Fibroblast of skin of left quadriceps (primary cell): ENCODE measurements around the gene CBY1.

ENCODE experiments used
- DNase-seq, 2 experiments: peaks; one replicate each; pipeline ENCODE4 v3.0.0-alpha.2; 2013; ENCODE audit warnings: low read depth in 2 of 2

Gene CBY1

DNA sequence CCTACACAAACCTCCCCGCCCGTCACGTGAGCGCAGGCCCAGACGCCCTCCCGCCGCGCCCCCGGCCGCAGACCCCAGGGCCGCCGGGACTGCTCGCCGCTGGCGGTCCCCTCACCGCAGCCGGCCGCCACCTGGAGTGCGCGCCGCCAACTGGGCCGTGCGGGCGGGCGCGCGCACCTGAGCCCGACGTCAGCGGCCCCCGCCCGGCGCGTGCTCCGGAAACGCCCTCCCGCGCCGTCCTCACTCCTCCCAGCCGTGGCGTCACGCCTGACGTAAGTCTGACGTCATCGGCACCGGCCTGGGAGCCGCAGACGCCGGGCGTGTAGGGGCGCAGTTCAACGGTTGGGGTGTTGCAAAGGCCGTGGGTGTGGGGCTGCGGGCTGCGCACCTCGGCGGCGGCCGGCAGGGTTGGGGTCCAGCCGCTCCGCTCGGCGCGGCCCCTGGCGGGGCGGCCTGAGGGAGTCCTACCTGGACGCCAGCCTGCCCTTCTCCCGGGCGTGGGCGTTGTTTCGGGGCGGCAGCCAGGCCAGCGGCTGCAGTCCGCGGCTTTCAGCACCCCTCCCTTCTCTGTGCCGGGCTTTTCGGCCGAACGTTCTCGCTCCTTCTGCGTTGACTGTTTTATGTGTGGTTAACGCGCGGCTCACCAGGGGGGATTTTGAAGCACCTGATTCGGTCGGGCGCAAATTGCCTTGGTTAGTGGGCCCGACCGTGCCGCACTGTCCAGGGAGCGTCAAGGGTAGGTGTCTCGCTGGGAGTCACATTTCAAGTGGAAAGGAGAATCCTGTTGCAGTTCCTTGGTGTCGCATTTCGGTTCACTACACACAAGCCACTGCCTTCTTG, 44.6 kb downstream of the CBY1 start, which contains the start of gene JOSD1:
Gene JOSD1 (minus strand): TSS at position 155 of the 840 bp plus-strand sequence. CDS start 956 bp downstream, outside the sequence.
- DNase-seq: peak; percentile 82 to 86

DNA sequence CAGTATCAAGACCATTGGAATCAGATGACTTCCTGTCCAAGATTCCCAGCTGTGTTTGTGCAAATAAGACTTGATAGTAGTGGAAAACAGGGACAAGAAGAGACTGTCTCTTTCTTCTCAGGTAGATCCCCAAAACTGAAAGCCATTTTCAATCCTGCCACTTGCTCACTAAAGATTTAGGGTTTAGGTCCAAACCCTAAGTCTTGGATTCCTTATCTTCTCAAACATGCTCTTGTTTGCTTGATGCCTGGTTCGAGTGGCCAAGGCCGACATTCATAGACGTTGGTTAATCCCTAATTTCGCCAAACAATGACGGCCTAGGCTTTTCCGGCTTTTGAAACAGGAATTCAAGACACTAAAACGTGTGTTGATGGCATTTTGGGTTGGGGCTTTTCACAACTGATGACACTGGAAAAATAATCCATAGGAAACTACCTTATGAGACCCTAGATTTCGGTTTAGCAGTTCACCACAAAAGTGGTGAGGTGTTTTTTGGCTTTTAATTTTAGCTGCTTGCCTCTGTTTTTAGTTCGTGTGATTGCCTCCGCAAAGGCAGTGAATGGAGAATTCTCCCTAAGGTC, 48.3 kb downstream of the CBY1 start:
- DNase-seq: no peak

DNA sequence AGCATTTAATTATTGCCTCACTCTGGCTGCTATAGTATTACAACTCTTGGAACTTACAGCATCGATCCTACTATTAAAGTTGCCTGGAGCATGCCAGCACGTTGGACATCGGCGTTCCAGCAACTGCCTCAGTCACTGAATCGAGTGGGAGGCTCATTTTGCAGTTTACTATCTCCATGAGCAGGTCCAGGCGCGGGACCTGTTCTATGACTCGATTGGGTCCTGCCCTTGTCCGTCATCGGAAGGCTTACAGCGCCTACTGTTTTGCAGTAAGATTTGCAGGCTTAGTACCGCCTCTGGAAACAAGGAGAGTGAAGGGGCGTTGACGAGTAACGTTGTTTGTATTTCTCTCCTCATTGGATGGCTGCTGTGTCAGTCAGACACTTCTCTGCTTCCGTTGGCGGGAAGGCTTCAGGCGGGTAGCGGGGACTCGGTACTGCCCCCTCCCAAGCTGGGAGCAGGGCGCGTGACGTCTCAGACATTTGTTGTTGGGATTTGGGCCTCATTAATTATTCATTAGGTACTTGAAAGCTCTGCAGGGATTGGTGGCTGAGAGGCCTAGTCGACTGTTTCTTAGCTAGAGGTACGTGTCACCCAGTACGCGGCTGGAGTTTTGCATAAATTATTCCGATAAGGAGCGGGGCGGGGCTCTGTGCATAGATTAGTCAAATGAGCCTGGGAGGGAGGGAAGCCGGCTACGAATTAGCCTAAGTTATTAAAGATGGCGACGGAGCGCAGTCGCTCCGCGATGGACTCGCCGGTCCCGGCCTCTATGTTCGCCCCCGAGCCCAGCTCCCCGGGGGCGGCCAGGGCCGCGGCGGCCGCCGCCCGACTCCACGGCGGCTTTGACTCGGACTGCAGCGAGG, 49.0 kb downstream of the CBY1 start, which contains the start of gene GTPBP1:
Gene GTPBP1 (plus strand): TSS at position 710 of the 866 bp plus-strand sequence. CDS start 12 bp downstream, at position 722.
- DNase-seq: peak; percentile 100

DNA sequence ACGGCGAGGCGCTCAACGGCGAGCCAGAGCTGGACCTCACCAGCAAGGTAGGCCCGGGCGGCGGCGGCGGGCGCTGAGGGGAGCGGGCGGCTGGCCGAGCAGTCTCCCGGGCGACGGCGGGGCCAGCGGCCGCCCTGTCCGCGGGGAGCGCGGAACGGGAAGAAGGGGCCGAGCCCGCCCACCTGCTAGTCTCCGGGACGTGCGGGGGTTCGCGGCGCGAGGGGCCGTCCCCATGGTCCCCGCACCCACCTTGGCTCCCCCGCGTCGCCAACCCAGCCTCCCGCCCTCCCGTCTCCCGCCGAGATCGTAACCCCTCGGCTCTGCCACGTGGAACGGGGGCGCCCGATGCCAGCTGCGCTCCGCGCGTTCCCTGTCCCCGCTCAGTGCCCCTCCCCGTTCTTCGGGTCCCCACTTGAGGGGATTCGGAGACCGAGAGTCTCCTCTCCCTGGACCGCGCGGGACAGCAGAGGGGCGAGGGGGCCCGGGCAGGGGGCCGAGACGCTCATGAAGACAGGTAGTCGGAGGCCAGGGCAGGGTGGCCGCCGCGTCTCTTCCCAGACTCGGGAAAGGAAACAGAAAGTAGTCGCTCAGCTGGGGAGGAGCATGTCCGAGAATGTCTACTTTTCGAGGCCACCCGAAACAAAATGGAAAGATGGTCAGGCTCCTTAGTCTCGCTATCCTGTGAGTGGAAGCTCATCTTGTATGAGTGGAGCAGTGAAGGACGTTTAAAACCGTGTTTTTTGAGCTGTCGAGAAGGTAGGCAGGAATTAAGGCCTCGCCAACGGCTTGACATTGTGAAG, 49.9 kb downstream of the CBY1 start:
- DNase-seq: no peak

DNA sequence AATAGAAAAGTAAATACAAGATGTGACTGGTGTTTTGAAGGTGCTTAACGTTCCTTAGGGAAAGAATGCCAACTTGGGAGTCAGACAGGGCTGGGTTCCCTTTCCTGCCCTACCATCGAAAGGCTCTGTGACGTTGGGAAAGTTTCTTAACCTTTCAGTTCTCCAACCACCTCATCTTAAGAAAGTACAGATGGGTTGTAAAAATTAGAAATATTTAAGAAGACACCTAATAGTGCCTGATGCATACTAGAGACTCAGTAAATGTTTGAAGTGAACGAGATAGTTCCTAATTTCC, 50.4 kb downstream of the CBY1 start:
- DNase-seq: no peak

DNA sequence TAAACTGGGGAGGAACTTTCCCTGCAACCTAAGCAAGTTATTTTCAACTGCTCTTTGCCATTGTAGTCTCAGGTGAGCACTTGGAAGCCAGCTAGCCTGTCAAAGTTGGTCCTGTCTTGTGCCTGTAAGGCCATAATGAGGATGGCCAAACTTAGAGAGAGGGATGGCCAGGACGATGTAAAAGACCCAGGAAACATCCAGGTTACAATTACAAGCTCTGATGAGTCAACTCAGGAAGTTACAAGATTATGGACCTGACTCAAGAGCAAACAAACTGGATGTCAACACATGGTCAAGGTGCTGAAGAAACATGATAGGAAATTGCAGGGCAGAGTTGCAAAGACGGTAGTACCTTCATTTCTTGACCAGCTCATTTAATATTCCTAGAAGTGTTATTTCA, 50.9 kb downstream of the CBY1 start:
- DNase-seq: no peak

DNA sequence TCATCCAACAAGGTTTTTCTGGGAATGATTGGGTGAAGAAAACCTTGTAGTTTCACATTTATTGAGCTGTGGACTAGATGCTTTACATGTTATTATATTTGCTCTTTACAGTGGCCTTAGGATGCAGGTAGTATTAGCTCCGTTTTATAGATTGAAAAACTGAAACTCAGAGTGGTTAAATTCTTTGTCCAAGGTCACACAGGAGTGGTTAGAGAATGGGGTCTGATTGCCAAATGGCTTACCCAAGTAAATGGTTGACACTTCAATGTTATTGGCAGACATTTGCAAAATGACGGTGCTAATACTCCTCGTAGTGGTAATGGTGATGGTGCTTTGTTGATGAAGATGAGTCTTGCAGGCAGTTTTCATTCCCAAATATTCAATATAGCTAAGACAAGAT, 51.5 kb downstream of the CBY1 start:
- no peak for DNase-seq

DNA sequence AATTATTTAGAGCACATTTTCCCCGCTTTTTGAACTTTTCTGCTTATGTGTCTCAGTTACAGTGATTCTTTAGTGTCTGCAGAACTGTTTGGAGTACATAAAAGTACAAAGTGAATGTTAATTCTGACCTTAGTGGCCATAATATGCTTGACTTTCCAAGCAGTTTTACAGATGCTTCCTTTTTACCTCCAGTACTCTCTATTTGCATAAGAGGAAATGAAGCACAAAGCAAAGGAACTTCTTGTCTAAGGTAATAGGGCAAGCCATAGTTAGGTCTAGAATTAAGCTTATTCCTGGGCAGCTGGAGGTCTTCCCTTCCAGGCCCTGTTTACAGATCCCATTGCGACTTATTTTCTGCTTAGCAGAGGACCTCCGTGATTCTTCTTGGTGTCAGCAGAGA, 52.9 kb downstream of the CBY1 start:
- DNase-seq: no peak

DNA sequence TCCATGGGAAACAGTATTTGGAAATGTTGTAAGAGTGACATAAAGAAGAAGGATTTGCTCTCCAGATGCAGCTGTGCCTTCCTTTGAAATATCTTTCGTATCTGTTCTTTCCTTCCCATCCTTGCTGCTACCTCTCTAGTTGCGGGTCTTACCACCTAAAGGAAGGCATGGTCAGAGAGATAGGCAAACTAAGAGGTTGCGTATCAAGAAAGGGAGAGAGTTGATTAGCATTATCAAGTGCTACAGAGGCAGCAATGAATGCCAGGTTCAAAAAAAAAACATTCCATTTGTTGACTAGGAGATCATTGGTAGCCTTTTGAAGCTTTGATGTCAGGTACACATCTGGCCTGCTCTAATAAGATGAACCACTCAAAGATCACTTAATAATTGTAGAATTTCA, 53.9 kb downstream of the CBY1 start:
- DNase-seq: no peak

DNA sequence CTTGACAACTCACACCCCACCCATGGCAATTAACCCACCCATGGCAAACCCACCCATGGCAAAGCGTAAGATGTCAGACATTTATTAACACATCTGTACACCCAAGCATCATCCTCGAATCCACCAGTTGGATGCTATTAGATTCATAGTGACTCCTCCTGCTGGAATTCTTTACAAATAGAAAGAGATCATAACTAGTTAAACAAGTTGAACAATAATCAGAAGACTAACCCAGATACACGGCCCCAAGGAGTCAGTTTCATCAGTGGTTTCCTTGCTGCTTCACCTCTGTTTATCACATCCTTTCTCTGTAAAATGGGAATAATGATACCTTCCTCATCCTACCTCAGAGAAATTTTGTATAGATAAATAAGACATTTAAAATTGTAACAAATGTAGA, 54.4 kb downstream of the CBY1 start:
- no peak for DNase-seq

DNA sequence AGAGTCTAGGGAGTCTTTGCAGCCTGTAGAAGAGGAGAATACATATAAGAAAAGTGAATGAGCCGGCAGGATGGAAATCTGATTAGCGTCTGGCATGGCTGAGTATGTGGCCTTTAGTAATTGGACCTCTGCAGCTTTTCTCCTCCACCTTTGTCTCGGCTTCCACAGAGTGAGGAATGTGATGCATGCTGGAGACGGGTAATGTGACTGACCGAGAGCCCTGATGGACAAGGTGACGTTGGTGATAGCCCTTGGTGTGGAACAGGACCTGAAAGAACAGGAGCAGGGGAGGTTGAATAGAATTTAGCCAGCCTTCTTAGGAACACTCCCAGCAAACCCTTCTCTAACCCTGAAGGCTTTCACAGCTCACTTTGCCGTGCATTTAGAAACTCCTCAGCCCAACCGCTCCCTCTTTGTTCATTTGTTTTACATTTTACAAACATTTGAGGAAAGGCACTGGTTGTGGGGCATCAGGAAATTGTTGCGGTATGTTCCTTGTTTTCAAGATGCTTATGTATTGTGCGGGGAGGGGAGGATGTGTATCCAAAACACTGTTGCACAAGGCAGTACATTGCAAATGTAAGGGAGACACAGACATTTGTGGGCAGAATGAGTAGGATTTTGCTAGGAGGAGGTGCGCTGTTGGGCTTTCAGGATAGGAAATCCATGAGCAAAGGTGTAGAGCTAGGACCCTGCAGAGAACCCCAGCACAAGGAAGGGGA, 56.2 kb downstream of the CBY1 start:
- DNase-seq: no peak

DNA sequence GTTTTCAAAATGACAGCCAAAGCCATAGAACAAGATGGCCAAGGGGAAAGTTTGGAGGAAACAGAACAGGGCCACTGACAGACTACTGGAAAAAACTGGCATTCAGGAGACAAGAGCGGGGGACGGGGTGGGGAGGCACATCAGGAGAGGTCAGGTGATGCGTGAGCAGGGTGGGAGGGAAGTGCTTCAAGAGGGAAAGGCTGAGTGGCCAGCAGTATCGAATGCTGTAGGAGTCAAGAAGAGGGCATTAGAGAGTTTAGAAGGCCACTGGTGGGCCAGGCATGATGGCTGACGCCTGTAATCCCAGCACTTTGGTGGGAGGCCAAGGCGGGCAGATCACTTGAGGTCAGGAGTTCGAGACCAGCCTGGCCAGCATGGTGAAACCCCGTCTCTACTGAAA, 57.5 kb downstream of the CBY1 start:
- DNase-seq: no peak

DNA sequence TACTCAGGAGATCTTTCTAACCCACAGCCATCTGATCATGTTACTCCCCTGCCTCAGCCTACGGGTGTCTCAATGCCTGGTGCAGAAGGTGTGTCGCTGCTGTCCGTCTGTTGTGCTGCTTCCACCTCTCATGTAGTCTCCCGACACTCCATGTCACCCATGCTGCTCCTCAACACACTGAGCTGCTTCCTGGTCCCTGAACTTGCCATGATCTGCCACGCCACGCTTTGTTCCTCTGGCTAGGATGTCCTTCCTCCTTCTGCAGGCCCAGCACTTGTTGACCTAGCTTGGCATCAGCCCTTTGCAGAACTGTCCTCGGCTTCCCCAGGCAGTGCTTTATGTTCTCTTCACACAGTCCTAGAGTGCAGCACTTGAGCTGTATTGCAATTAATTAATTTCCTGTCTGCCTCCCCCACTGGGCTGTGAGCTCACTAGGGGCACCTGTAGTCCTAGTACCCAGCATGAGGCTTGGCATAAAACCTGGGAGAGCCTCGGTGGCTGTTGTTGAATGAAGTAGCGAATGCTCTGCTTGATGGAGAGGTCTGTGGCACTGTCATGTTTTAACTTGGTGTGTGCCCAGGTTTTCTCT, 58.8 kb downstream of the CBY1 start:
- no peak for DNase-seq

DNA sequence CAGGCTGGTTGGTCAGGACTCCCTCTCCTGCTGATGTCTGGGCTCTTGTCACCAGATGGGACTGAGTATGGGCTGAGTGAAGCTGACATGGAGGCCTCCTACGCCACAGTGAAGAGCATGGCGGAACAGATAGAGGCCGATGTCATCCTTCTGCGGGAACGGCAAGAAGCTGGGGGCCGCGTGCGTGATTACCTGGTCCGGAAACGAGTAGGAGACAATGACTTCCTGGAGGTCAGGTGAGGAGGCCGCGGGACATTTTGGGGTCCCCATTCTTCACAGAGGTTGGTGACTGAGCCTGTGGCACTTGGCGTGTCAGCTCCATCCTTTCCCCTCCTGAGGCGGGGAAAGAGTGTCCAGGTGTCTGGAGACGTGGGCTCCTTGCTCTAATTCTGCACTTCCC, 59.4 kb downstream of the CBY1 start:
- no peak for DNase-seq

DNA sequence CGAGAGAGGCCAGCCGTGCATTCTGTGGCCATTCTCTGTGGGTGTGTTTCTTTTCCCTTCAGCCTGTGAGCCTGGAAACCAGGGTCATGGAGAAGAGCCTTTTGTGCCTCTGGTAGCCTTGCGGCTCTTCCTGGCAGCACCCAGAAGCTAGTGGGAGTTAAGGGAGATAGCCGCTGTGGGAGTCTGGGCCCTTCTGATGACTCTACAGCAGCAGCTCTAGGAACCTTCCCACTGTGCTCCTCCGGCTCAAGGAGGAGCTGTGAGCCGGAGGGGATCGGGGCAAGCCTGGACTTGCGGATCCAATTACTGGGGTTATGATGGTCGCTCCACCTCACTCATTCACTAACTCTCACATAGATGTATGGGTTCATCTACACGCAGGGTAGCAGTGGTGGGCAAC, 59.8 kb downstream of the CBY1 start:
- DNase-seq: no peak

DNA sequence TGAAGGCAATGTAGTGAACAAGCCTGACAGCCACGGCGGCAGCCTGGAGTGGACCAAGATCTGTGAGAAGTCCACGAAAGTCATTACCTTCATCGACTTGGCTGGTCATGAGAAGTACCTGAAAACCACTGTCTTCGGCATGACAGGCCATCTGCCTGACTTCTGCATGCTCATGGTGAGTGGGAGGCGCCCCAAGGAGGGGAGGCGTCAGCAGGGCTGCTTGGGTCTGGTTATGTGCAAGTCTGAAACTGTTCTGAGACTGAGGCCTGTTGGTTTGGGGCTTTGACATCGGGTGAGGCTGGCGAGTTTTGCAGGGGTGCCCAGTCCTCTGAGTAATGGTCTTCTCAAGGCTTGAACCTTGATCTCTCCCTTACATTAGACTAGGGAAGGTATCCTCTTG, 60.4 kb downstream of the CBY1 start:
- DNase-seq: no peak

DNA sequence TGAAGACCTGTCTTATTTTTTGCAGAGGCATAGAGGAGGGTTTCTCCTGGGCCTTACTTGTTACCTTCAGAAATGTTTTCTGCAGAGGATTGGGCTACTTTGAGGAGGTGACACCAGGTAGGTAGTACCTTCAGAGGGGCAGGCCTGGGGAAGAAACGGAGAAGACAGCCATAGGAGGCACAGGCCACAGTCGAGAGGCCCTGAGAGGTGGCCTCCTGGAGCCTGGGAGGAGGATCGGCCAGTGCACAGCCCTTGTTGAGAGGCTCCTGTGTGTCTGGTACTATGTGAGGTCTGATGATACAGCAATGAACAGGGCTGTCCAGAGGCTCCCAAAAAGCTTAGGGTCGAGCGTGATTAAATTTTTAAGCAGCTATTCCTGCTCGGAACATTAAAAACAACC, 60.8 kb downstream of the CBY1 start:
- no peak for DNase-seq

DNA sequence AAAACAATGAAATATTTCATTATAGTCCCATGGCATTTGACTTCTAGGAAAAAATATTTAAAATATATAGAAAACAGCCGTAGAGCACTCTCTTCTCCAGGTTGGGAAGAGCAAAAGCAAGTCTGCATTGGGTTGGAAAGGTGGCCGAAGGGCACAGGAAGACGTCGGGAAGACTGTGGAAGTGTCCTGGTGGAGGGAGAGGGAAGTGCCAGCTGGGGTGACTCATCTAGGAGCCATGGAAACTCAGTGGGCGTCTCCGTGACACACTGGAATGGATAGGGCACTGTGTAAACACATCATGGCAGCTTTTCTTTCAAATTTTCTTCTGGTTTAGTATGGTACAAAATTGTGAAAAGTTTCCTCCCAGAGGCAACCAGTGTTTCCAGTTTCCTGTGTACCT, 62.0 kb downstream of the CBY1 start:
- DNase-seq: no peak

DNA sequence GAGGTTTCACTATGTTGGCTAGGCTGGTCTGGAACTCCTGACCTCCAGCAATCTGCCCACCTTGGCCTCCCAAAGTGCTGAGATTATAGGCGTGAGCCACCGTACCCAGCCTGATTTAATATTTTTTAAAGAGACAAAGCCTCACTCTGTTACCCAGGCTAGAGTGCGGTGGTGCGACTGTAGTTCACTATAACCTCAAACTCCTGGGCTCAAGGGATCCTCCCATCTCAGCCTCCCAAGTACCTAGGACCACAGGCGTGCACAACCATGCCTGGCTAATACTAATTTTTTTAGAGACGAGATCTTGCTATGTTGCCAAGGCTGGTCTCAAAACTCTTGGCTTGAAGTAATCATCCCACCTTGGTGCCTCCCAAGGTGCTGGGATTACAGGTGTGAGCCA, 62.8 kb downstream of the CBY1 start:
- DNase-seq: no peak

DNA sequence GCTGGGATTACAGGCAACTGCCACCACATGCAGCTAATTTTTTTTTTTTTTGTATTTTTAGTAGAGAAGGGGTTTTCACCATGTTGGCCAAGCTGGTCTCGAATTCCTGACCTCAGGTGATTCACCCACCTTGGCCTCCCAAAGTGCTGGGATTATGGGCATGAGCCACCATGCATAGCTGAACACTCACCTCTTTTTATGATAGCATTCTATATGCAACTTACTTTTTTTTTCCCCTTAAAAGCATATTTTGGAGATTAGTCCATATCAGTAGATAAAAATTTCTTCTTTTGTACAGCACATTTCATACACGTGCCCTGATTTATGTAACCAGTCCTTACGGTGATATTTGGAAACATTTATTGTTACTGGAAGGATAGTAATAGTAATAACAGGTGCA, 63.9 kb downstream of the CBY1 start:
- no peak for DNase-seq

DNA sequence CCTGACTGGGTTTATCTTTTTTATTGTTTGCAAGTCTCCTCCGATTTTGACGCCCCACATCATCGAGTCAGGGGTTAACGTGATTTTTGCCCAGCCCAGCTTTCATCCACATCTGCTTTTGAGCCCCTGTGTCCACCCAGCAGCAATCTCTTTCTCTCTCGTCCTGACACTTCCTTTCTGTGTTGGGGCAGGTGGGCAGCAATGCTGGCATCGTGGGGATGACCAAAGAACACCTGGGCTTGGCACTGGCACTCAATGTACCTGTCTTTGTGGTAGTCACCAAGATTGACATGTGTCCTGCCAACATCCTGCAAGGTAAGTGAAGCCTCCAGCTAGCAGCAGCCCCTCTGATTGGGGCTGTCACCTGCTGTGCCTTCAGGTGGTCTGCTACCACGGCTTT, 65.1 kb downstream of the CBY1 start:
- no peak for DNase-seq
